Urinary bladder (tissue), 4 donors: ENCODE measurements around the gene MAN1C1. TPM values are rescaled to one million over a fixed set of nuclear protein-coding genes. Genes with fewer than 3 reads are reported as not detected.

Experiments
- DNase-seq: peaks from one replicate; pipeline ENCODE4 v3.0.0-alpha.2; 2015; ENCODE audit errors: extremely low spot score
- H3K27ac ChIP-seq: one replicate; pipeline ENCODE4 v1.5.1; 2013; ENCODE audit warnings: low read depth, mild to moderate bottlenecking, moderate library complexity
- H3K36me3 ChIP-seq: one replicate; pipeline ENCODE4 v1.6.1; 2013; ENCODE audit warnings: mild to moderate bottlenecking, moderate library complexity; ENCODE audit not compliant: insufficient read depth
- H3K4me1 ChIP-seq: one replicate; pipeline ENCODE4 v1.6.1; 2013; ENCODE audit warnings: mild to moderate bottlenecking, moderate library complexity; ENCODE audit not compliant: insufficient read depth
- H3K4me3 ChIP-seq: one replicate; pipeline ENCODE4 v1.5.1; 2013; ENCODE audit warnings: low read depth, low read length
- WGBS: extraction: QIAGEN DNeasy Blood & Tissue Kit; methylation state at CpG from one replicate; pipeline ENCODE4 v1.1.7; 2013; 5-methylcytosine and 5-hydroxymethylcytosine counted together
- polyA plus RNA-seq: library from polyadenylated mRNA; stranded (reverse); fragments of 200-250 nt; gene quantifications from one replicate; pipeline ENCODE4 v1.2.3, GENCODE V29; 2013
- total RNA-seq: library from RNA; depleted of rRNA; stranded (reverse); fragments of >200 nt; gene quantifications from one replicate; pipeline ENCODE4 v1.2.3, GENCODE V29; 2014
- donor health status: healthy with polysubstance abuse.
- donor health status: healthy.

Gene MAN1C1
- total and polyA plus RNA-seq, 2 donors = 18.2 to 26.4 TPM

DNA sequence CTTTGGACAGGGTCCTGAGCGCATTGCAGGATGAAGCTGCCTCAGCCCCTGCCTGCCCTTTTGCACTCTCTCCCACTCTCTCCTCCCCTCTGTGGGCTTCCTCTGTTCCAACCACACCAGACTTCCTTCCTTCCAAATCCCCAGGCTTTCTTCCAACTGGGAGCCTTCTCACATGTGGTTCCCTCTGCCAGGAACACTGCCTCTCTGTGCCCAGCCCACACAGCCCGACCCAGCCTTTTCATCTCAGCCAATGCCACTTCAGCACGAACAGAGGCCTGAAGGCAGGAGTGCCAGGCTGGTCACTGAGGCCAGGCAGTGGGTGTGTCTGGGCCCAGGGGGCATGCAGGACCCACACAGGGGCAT lies 189.3 kb downstream of the MAN1C1 start:
- H3K36me3 ChIP-seq = no peaks in the 10 kb centered on the region
- H3K4me1 ChIP-seq = no peaks in the 10 kb centered on the region
- no peak overlapping the region for H3K4me3 ChIP-seq
- DNase-seq = no peak
- WGBS = 50% methylated on average over 3 of the region's 3 CpGs
- H3K27ac ChIP-seq = no peak overlapping the region

DNA sequence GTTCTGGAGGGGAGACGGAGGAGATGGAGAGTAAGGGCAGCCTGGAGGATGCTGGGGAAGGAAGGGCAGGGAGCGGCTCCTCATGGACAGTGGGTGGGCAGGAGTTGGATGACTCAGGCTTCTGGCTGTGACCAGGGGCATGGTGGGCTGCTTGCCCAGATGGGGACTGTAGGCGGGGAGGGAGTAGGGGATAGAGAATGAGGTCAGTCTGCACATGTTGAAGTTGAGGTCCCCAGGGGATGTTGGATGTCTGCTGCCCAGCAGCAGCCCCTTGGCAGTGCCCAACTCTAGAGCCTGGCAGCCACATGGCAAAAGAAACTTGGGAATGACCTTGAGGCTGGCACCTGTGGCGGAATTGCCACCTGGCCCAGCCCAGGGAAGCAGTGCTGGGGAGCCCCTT lies 189.8 kb downstream of the MAN1C1 start:
- no peaks in the 10 kb centered on the region for H3K36me3 ChIP-seq
- DNase-seq = no peak
- H3K27ac ChIP-seq = no peak overlapping the region
- 67% methylated on average over 4 of the region's 4 CpGs for WGBS
- no peak overlapping the region for H3K4me3 ChIP-seq
- no peaks in the 10 kb centered on the region for H3K4me1 ChIP-seq

DNA sequence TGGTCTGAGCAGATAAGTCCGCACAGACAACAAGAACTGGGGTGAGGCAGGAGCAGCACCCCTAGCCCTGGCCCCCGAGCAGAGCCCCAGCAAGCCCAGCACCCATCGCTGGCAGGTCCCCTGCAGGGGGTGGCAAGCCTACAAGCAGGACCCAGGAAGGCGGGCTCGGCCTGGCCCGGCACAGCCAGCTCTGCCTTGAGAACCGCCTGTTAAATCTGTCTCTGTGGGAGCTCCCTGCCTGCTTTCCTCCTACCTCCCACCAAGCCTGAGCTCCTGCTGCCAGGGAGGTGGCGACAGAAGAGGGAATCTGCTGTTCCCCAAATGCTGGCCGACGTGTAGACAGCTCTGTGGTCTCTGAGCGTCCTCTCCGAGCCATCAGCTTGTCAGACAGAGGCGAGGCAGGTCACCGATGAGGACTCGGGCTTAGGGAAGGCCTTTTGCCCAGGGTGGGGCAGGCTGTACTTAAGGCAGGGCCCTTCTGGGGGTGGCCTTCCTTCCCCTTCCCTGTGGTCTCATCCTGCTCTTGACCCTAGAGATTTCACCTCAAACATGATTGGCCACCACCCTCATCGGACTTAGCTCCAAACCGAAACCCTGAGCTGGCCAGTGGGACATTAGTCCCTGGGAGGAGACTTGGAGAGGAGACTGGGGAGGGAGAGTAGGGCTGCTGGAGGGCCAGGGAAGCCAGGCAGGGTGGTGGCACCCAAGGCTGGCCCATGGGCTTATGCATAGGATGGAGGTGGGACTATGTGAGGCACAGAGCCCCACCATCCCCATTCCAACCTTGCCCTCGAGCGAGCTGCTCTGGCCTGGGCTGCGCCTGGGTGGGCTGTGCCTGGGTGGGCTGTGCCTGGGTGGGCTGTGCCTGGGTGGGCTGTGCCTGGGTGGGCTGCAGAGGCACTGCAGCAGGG lies 191.1 kb downstream of the MAN1C1 start:
- 79% methylated on average over 20 of the region's 20 CpGs for WGBS
- Histone ChIP-seq H3K27ac (no peak overlapping the region), H3K36me3 (no peaks in the 10 kb centered on the region), H3K4me3 (no peak overlapping the region), H3K4me1 (no peaks in the 10 kb centered on the region)
- DNase-seq = no peak

DNA sequence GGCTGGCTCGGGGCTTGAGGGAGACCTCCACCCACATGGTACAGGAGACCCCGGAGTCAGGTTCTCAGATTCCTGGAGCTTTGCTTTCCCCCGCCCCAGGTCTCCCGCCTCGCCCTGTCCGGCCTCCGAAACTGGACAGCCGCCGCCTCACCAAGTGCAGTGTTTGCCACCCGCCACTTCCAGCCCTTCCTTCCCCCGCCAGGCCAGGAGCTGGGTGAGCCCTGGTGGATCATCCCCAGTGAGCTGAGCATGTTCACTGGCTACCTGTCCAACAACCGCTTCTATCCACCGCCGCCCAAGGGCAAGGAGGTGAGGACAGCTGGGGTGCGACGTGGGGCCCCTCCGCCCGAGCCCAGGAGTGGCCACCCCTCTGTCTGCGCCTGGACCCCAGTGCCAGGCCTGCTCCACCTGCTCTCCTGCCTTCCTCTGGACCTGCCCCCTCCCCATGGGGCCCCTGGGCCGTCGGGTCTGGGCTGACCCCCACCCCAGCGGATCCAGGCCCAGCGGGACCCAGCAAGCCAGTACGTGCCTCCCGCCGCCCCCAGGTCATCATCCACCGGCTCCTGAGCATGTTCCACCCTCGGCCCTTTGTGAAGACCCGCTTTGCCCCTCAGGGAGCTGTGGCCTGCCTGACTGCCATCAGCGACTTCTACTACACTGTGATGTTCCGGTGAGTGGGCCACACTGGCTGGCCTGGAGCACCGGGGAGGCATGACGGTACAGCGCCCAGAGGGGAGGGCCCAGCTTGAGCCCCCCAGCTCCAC lies 192.1 kb downstream of the MAN1C1 start:
- no peak for DNase-seq
- H3K27ac ChIP-seq = no peak overlapping the region
- H3K4me3 ChIP-seq = no peak overlapping the region
- 88% methylated on average over 34 of the region's 34 CpGs for WGBS
- H3K36me3 ChIP-seq = no peaks in the 10 kb centered on the region
- H3K4me1 ChIP-seq = no peaks in the 10 kb centered on the region

DNA sequence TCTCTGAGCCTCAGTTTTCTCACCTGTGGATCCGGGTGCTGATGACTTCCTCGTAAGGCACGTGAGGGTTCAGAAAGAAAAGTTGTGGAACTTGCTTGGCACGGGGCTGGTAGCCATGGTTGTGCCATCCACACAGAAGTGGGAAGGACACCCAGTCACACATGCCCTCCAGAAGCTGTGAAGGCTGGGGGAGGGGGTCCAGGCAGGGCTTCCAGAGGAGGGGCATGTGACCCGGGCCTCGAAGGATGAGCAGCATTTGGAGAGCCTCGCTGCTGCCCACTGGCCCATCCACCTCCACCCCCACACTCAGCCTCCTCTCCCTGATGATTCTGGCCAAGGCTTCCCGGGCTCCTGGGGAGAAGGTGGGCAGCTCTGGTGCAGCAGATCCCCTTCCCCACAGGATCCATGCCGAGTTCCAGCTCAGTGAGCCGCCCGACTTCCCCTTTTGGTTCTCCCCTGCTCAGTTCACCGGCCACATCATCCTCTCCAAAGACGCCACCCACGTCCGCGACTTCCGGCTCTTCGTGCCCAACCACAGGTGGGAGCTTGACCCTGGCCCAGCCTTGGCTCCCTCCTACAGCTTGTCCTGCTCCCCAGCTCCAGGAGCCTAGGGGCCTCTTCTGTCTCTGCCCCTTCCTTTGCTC lies 192.8 kb downstream of the MAN1C1 start:
- H3K27ac ChIP-seq = no peak overlapping the region
- H3K36me3 ChIP-seq = no peaks in the 10 kb centered on the region
- 80% methylated on average over 18 of the region's 18 CpGs for WGBS
- no peak for DNase-seq
- H3K4me3 ChIP-seq = no peak overlapping the region
- H3K4me1 ChIP-seq = no peaks in the 10 kb centered on the region

DNA sequence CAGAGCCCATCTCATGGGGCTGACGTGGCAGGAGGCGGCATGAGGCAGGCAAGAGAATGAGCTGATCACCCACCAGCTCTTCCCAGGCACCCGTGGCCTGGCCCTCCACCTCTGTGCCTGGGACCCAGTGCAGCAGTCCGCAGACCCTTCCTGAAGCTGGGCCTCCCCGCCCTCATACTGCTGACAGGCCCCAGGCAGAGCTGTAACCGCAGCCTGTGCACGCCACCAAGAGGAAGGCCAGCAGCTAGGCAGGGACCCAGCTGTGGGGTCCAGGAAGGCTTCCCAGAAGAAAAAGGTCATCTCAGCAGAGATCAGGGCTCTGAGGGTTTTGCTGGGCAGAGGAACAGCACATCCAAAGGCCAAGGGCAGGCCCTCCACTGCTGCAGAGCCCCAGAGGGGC lies 193.3 kb downstream of the MAN1C1 start:
- no peak for DNase-seq
- no peaks in the 10 kb centered on the region for H3K4me1 ChIP-seq
- 89% methylated on average over 7 of the region's 7 CpGs for WGBS

DNA sequence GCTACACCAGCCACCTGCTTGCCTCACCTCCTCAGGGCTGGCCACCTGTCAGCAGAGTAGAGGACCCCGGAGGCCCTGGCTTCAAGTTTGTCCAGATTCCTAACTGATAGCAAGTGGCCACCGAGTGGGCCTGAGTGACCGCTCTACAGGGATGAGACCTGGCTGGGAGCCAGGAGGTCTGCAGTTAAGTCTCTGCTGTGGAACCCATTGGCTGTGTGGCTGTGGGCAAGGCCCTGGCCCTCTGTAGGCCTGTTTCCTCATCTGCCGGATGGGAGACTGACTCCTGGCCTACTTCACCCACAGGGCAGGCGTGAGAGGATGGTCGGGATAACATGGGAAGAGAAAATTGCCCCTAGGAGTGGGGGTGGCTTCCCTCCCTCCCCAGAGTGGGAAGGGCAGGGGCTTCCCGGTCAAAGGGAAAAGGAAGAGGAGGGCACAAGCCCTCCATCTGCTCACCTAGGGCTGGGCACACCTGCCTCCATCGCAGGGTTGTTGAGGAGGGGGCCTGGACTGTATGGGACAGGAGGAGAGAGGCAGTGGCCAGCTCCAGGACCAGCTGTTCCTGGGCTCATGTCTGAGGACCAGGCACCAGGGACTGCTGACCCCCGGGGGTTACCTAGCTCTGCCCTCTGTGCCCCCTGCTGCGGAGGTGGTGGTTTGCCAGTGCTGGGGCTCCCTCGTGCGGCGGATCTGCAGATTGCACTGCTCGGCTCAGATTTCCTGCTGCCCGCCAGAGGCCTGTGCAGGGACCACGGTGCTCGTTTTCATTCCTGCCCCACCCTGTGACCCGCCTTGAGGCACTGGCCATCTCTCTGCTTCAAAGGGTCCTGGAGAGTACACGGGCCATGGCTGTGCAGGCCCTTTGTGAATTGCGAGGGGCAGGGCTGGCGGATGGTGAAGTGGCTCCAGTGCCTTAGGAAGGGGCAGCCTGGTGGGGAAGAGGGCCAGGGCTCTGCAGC lies 194.0 kb downstream of the MAN1C1 start:
- H3K36me3 ChIP-seq = no peaks in the 10 kb centered on the region
- H3K27ac ChIP-seq = no peak overlapping the region
- H3K4me1 ChIP-seq = no peaks in the 10 kb centered on the region

More for the DNA sequence above, 193.3 kb downstream of the MAN1C1 start:
- Histone ChIP-seq H3K36me3 (no peaks in the 10 kb centered on the region), H3K4me3 (no peak overlapping the region), H3K27ac (no peak overlapping the region)

DNA sequence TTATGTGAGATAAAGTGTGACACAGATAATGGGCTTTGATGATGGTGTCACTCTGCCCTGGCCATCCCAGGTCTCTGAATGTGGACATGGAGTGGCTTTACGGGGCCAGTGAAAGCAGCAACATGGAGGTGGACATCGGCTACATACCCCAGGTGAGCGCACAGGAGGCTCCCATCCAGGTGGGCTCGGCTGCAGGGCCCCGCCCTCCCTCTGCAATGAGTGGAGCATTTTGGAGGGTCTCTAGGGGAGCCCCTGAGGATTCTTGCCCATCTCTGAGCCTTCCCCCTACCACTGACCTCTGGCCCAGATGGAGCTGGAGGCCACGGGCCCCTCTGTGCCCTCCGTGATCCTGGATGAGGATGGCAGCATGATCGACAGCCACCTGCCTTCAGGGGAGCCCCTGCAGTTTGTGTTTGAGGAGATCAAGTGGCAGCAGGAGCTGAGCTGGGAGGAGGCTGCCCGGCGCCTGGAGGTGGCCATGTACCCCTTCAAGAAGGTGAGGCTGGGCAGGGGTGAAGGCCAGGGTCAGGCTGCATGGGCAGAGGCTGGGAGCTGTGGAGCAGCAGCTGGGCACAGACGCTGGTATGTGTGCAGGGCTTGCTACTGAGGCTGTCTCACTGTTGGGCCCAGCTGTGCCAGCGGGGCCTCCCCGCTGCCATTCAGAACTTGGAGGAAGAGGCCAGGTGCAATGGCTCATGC lies 194.9 kb downstream of the MAN1C1 start:
- DNase-seq = no peak
- WGBS = 94% methylated on average over 13 of the region's 13 CpGs
- Histone ChIP-seq H3K36me3 (no peaks in the 10 kb centered on the region), H3K4me1 (no peaks in the 10 kb centered on the region), H3K27ac (no peak overlapping the region), H3K4me3 (no peak overlapping the region)

More for the DNA sequence above, 194.0 kb downstream of the MAN1C1 start:
- 34% methylated on average over 21 of the region's 21 CpGs for WGBS
- DNase-seq = no peak
- no peak overlapping the region for H3K4me3 ChIP-seq

DNA sequence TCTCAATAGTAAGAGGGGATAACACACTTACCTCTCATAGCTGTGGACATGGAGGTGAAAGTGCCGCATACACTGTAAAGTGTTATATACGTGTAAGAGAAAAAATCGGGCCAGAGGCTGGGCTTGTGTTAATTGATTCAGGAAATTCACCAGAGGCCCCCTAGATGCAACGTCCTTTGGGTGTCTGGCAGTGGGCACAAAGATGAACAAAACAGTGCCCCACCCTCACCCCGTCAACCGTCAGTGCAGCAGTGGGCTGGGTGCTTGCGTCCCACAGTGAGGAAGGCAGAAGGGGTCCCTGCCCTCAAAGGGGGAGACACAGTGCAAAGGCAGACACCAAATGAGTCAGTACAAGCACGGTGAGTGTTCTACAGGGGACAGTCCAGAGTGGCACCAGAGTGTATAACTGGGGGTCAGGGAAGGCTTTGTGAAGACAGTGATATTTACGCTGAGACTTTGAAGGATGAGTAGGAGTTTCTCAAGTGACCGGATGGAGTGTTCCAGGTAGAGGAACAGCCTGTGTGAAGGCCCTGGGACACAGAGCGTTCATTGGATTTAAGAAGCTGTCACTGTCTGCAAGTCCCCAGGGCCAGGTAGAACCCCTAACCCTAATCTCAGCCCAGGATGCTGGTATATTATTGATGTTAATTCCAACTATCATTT lies 196.6 kb downstream of the MAN1C1 start:
- H3K4me3 ChIP-seq = no peak overlapping the region
- H3K36me3 ChIP-seq = no peaks in the 10 kb centered on the region
- no peak overlapping the region for H3K27ac ChIP-seq
- no peak for DNase-seq
- H3K4me1 ChIP-seq = no peaks in the 10 kb centered on the region
- WGBS = 82% methylated on average over 11 of the region's 11 CpGs

DNA sequence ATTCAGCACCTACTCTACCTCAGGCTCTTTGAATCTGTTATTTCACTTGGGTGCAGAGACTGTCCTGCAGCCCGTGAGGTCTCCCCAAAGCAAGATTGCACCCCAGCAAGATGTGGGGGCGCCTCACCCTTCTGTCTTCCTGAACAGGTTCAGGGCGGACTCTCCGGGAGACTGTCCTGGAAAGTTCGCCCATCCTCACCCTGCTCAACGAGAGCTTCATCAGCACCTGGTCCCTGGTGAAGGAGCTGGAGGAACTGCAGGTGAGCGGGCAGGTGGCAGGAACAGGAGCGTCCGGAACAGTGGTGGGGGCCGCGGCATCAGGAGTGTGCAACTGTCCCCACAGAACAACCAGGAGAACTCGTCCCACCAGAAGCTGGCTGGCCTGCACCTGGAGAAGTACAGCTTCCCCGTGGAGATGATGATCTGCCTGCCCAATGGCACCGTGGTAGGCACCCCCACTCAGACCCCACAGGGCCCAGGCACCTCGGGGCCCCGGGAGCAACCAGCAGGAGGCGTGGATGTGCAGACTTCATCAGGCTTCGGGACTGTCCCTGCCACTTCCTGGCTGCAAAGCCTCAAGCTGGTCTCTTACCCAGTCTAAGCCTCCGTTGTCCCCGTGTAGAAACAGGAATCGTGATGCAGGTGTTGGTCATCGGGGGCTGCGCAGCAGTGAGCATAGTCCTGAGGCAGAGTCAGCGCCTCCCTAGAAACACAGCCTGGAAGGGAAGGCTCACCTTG lies 197.3 kb downstream of the MAN1C1 start:
- H3K4me1 ChIP-seq = no peaks in the 10 kb centered on the region
- H3K27ac ChIP-seq = no peak overlapping the region
- no peaks in the 10 kb centered on the region for H3K36me3 ChIP-seq
- H3K4me3 ChIP-seq = no peak overlapping the region
- no peak for DNase-seq
- 89% methylated on average over 24 of the region's 24 CpGs for WGBS

DNA sequence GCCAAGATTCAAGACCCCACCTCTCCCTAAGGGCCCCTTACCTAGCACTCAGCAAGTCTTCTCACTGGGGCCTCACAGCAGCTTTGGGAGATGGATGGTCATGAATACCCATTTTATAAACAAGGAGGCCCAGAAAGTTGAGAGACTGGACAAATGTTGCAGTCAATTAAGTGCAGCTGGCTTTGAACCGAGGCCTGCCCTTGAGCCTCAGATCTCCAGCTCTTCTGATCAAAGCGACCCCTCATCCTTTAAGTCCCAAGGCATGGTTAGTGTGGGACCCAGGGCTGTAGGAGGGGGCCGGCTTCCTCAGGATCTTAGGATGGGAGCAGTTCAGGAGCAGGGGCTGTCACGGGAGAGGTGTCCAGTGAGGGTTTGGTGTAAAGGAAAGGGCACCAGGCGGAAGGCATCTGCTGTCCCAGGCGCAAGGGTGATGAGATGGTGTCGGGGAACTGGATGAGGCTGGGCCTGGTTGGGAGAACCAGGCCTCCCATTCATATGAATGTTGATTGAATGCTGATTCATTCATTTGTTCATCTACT lies 198.0 kb downstream of the MAN1C1 start:
- 79% methylated on average over 7 of the region's 7 CpGs for WGBS
- H3K36me3 ChIP-seq = no peaks in the 10 kb centered on the region
- H3K4me3 ChIP-seq = no peak overlapping the region
- no peak overlapping the region for H3K27ac ChIP-seq
- no peaks in the 10 kb centered on the region for H3K4me1 ChIP-seq
- no peak for DNase-seq
